HepG2 (cell line): ENCODE measurements around the gene SAMD10. TPM values are rescaled to one million over a fixed set of nuclear protein-coding genes. Genes with fewer than 3 reads are reported as not detected.

Experiments used
- AGO1 ChIP-seq: fragments of 200-400 bp; formaldehyde crosslinking; IDR thresholded peaks from 2 replicates; pipeline ENCODE4 v1.6.1; 2017; ENCODE audit warnings: mild to moderate bottlenecking, low read depth, low read length, moderate library complexity; ENCODE audit not compliant: poor library complexity, severe bottlenecking
- ARID2 ChIP-seq: sonication (generic); formaldehyde crosslinking; IDR thresholded peaks from 2 replicates; pipeline ENCODE4 v1.8.1; 2022; ENCODE audit warnings: mild to moderate bottlenecking, missing genetic modification reagents, borderline replicate concordance
- CC2D1A ChIP-seq: sonication (generic); formaldehyde crosslinking; IDR thresholded peaks from 2 replicates; pipeline ENCODE4 v1.8.1; 2023; ENCODE audit warnings: mild to moderate bottlenecking, missing genetic modification reagents
- ELK4 ChIP-seq: sonication (generic); formaldehyde crosslinking; IDR thresholded peaks from 2 replicates; pipeline ENCODE4 v1.9.0; 2021; ENCODE audit warnings: missing genetic modification reagents, borderline replicate concordance
- EP300 ChIP-seq, 3 experiments: sonication (generic) in 1 of 3; formaldehyde crosslinking in 1 of 3; IDR thresholded peaks; 2 replicates each; pipeline versions ENCODE4 v1.5.1 to v1.6.1; 2011 to 2020; ENCODE audit warnings: low read depth in 2 of 3, low read length in 2 of 3, borderline replicate concordance in 1 of 3, improper control_type of control experiment in 1 of 3, mild to moderate bottlenecking in 1 of 3, missing genetic modification reagents in 1 of 3, moderate library complexity in 1 of 3
- FLYWCH1 ChIP-seq: sonication (generic); formaldehyde crosslinking; IDR thresholded peaks from 2 replicates; pipeline ENCODE4 v1.8.1; 2023; ENCODE audit warnings: mild to moderate bottlenecking, missing genetic modification reagents
- FOXJ3 ChIP-seq: sonication (generic); formaldehyde crosslinking; IDR thresholded peaks from 2 replicates; pipeline ENCODE4 v1.4.0; 2020; ENCODE audit warnings: missing genetic modification reagents, mild to moderate bottlenecking, borderline replicate concordance
- HDAC1 ChIP-seq: sonication (generic); formaldehyde crosslinking; IDR thresholded peaks from 2 replicates; pipeline ENCODE4 v1.5.1; 2020; ENCODE audit warnings: mild to moderate bottlenecking, missing genetic modification reagents
- HMGA1 ChIP-seq: sonication (generic); formaldehyde crosslinking; conservative IDR thresholded peaks from 2 replicates; pipeline ENCODE4 v1.4.0; 2020; ENCODE audit warnings: missing genetic modification reagents
- HOMEZ ChIP-seq: IDR thresholded peaks from 2 replicates; pipeline ENCODE4 v1.6.1; 2016; ENCODE audit warnings: low read depth
- MAFK ChIP-seq, 2 experiments: IDR thresholded peaks in 1 of 2; conservative IDR thresholded peaks in 1 of 2; 2 replicates each; pipeline ENCODE4 v1.6.1; 2011; ENCODE audit warnings: improper control_type of control experiment in 2 of 2, low read length in 2 of 2
- MXI1 ChIP-seq: IDR thresholded peaks from 3 replicates; pipeline ENCODE4 v1.6.1; 2012; ENCODE audit warnings: low read depth, low read length, inconsistent platforms, borderline replicate concordance
- SIX4 ChIP-seq: sonication (generic); formaldehyde crosslinking; IDR thresholded peaks from 2 replicates; pipeline ENCODE4 v1.4.0; 2020; ENCODE audit warnings: missing genetic modification reagents
- TAF15 ChIP-seq: fragments of 200-400 bp; formaldehyde crosslinking; IDR thresholded peaks from one replicate; pipeline ENCODE4 v1.6.1; 2018; ENCODE audit warnings: mild to moderate bottlenecking, low read depth, low read length; ENCODE audit not compliant: poor library complexity, severe bottlenecking
- TARDBP ChIP-seq: sonication (generic); formaldehyde crosslinking; IDR thresholded peaks from 2 replicates; pipeline ENCODE4 v1.8.0; 2022; ENCODE audit warnings: mild to moderate bottlenecking, missing genetic modification reagents
- ZFX ChIP-seq: sonication (generic); formaldehyde crosslinking; IDR thresholded peaks from 2 replicates; pipeline ENCODE4 v1.4.0; 2020; ENCODE audit warnings: mild to moderate bottlenecking, low read depth, missing genetic modification reagents, moderate library complexity
- ZKSCAN8 ChIP-seq: IDR thresholded peaks from 2 replicates; pipeline ENCODE4 v1.6.1; 2016; ENCODE audit warnings: borderline replicate concordance, missing genetic modification reagents, missing compliant biosample characterization
- ZNF138 ChIP-seq: sonication (generic); formaldehyde crosslinking; IDR thresholded peaks from 2 replicates; pipeline ENCODE4 v1.5.0; 2020; ENCODE audit warnings: mild to moderate bottlenecking, low read depth, missing genetic modification reagents
- ZNF337 ChIP-seq: sonication (generic); formaldehyde crosslinking; IDR thresholded peaks from 2 replicates; pipeline ENCODE4 v1.5.1; 2020; ENCODE audit warnings: missing genetic modification reagents, low read depth, mild to moderate bottlenecking, borderline replicate concordance
- ZNF496 ChIP-seq: sonication (generic); formaldehyde crosslinking; IDR thresholded peaks from 2 replicates; pipeline ENCODE4 v1.8.1; 2023; ENCODE audit warnings: mild to moderate bottlenecking, moderate library complexity, missing genetic modification reagents; ENCODE audit not compliant: insufficient replicate concordance
- ZNF709 ChIP-seq: sonication (generic); formaldehyde crosslinking; IDR thresholded peaks from 2 replicates; pipeline ENCODE4 v1.5.0; 2020; ENCODE audit warnings: mild to moderate bottlenecking, missing genetic modification reagents
- ZNF747 ChIP-seq: sonication (generic); formaldehyde crosslinking; IDR thresholded peaks from 2 replicates; pipeline ENCODE4 v1.8.1; 2023; ENCODE audit warnings: missing genetic modification reagents, mild to moderate bottlenecking, borderline replicate concordance
- ZNF761 ChIP-seq: sonication (generic); formaldehyde crosslinking; conservative IDR thresholded peaks from 2 replicates; pipeline ENCODE4 v1.4.0; 2020; ENCODE audit warnings: mild to moderate bottlenecking, missing genetic modification reagents
- ZNF768 ChIP-seq: sonication (generic); formaldehyde crosslinking; IDR thresholded peaks from 2 replicates; pipeline ENCODE4 v1.4.0; 2020; ENCODE audit warnings: missing genetic modification reagents
- ZNF780A ChIP-seq: sonication (generic); formaldehyde crosslinking; IDR thresholded peaks from 2 replicates; pipeline ENCODE4 v1.8.0; 2022; ENCODE audit warnings: mild to moderate bottlenecking, missing genetic modification reagents, moderate library complexity
- polyA plus RNA-seq, 8 experiments: library from polyadenylated mRNA; depleted of rRNA in 3 of 8; stranded (reverse) in 7 of 8; unstranded in 1 of 8; fragments of >200 nt; fragmentation: Illumina TruSeq in 4 of 8; extraction: Trizol in 4 of 8; gene quantifications; 2 replicates each; pipeline versions ENCODE4 v1.2.1 to v1.2.3, GENCODE V29; 2011 to 2016; ENCODE audit warnings: low read depth in 4 of 8, missing spikeins in 1 of 8, mixed read lengths in 1 of 8; ENCODE audit not compliant: insufficient read depth in 1 of 8
- total RNA-seq, 5 experiments: library from RNA; depleted of rRNA; stranded (reverse); fragments of >200 nt; fragmentation: Illumina TruSeq; extraction: Trizol; gene quantifications; 2 replicates each; pipeline ENCODE4 v1.2.3, GENCODE V29; 2016; ENCODE audit warnings: low read depth in 1 of 5

The SAMD10 gene
- total and polyA plus RNA-seq, 2 of the 13 experiments (the other 11 are each of a cell fraction or from before 2014, with no cell fraction given): 6.1 to 11.0 TPM

GRCh38 chr20:63955827-63956663 lies 23.4 kb downstream of the SAMD10 start, which contains the start of gene UCKL1 (continued):
- peak; percentile 92; the same call in 1 of the 2 replicates for TF ChIP-seq ZNF337
- peak; percentile 14; the same call in 1 of the 2 replicates for TF ChIP-seq CC2D1A
- peak; percentile 89; the same call in 1 of the 2 replicates for TF ChIP-seq ARID2 (CRISPR knock-in tag)
- TF ChIP-seq ZNF768 (CRISPR knock-in tag): peak; percentile 85; the same call in 1 of the 2 replicates
- TF ChIP-seq HMGA1: no peak
- peak; percentile 99 for TF ChIP-seq ZNF138
- peak; percentile 99 for TF ChIP-seq ZNF761 (CRISPR knock-in tag)
- peak; percentile 76 for TF ChIP-seq FOXJ3 (CRISPR knock-in tag)
- TF ChIP-seq MXI1: peak; percentile 99
- peak; percentile 93 for TF ChIP-seq HDAC1
- TF ChIP-seq TAF15: peak; percentile 91
- peak in 1 of 2 experiments; percentile 79; a peak in 3 of 4 replicates for TF ChIP-seq EP300 (IDR thresholded peaks at IDR 0.05; ENCODE audit: low read depth in 2 of 2, low read length in 2 of 2)
- peak; percentile 68 for TF ChIP-seq EP300 (CRISPR knock-in tag; IDR thresholded peaks at IDR 0.05; ENCODE audit: borderline replicate concordance)
- no peak for TF ChIP-seq ZNF496 (CRISPR knock-in tag)
- 0 out of 2 replicates have a peak, but pooled peaks have one; percentile 36 for TF ChIP-seq FLYWCH1
- TF ChIP-seq MAFK (conservative IDR thresholded peaks at IDR 0.05 in 1 of 2, IDR thresholded peaks at IDR 0.05 in 1 of 2; ENCODE audit: low read length in 2 of 2): no peak
- TF ChIP-seq AGO1: peak; percentile 99
- TF ChIP-seq HOMEZ: no peak; the same call in 1 of the 2 replicates
- TF ChIP-seq SIX4 (CRISPR knock-in tag): peak; percentile 63
- peak; percentile 92 for TF ChIP-seq ELK4
- TF ChIP-seq ZNF780A (CRISPR knock-in tag): peak; percentile 81
- peak; percentile 99 for TF ChIP-seq ZNF709 (CRISPR knock-in tag)
- peak; percentile 82 for TF ChIP-seq ZKSCAN8 (CRISPR knock-in tag)
- TF ChIP-seq TARDBP (CRISPR knock-in tag): peak; percentile 82
- TF ChIP-seq ZFX (CRISPR knock-in tag): peak; percentile 100
- peak; percentile 99 for TF ChIP-seq ZNF747 (CRISPR knock-in tag)
